T-helper 2 cell treated with Interferon-gamma antibody and Interleukin-4, amounts not matched to agents 100 ng/mL and 5 ng/mL, for 36 hours (primary cell): ENCODE data around the gene MMRN1. TPM values are rescaled to one million over a fixed set of nuclear protein-coding genes. Genes with fewer than 3 reads are reported as not detected.

Experiments used
- intact Hi-C: fragments of 100-400 bp; cut with micrococcal nuclease; formaldehyde crosslinking; loops from one replicate; pipeline ENCODE4 v1.15.1; 2023
- total RNA-seq: library from RNA; stranded (reverse); gene quantifications from 2 replicates; pipeline ENCODE4 v1.2.3, GENCODE V29; 2022

MMRN1 gene, protein sequence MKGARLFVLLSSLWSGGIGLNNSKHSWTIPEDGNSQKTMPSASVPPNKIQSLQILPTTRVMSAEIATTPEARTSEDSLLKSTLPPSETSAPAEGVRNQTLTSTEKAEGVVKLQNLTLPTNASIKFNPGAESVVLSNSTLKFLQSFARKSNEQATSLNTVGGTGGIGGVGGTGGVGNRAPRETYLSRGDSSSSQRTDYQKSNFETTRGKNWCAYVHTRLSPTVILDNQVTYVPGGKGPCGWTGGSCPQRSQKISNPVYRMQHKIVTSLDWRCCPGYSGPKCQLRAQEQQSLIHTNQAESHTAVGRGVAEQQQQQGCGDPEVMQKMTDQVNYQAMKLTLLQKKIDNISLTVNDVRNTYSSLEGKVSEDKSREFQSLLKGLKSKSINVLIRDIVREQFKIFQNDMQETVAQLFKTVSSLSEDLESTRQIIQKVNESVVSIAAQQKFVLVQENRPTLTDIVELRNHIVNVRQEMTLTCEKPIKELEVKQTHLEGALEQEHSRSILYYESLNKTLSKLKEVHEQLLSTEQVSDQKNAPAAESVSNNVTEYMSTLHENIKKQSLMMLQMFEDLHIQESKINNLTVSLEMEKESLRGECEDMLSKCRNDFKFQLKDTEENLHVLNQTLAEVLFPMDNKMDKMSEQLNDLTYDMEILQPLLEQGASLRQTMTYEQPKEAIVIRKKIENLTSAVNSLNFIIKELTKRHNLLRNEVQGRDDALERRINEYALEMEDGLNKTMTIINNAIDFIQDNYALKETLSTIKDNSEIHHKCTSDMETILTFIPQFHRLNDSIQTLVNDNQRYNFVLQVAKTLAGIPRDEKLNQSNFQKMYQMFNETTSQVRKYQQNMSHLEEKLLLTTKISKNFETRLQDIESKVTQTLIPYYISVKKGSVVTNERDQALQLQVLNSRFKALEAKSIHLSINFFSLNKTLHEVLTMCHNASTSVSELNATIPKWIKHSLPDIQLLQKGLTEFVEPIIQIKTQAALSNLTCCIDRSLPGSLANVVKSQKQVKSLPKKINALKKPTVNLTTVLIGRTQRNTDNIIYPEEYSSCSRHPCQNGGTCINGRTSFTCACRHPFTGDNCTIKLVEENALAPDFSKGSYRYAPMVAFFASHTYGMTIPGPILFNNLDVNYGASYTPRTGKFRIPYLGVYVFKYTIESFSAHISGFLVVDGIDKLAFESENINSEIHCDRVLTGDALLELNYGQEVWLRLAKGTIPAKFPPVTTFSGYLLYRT
- 0.77 and 0.95 TPM in 2 replicates for total RNA-seq

DNA sequence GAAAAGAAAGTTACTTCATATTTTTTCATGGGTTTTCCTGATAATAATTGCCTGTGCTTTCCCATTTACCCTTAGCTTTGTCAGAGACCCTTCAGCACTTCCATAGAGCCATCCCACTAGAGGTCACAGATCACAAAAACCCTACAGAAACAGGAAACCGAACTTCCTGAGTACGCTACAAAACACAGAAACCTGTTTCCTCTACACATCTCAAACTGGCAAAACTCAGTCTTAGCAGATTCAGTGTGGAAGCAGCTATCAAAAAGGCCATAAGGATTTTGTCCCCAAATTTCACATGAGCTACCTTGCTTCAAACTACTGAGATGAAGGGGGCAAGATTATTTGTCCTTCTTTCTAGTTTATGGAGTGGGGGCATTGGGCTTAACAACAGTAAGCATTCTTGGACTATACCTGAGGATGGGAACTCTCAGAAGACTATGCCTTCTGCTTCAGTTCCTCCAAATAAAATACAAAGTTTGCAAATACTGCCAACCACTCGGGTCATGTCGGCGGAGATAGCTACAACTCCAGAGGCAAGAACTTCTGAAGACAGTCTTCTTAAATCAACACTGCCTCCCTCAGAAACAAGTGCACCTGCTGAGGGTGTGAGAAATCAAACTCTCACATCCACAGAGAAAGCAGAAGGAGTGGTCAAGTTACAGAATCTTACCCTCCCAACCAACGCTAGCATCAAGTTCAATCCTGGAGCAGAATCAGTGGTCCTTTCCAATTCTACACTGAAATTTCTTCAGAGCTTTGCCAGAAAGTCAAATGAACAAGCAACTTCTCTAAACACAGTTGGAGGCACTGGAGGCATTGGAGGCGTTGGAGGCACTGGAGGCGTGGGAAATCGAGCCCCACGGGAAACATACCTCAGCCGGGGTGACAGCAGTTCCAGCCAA is at the start of gene MMRN1:
TSS of gene MMRN1 (plus strand) at position 206 of the 902 bp plus-strand sequence. CDS start at position 324, 118 bp downstream.
- intact Hi-C loops, result loop anchor here (1.0 kb wide), 1 partner anchor 66 kb away; no protein-coding TSS in a partner anchor

DNA sequence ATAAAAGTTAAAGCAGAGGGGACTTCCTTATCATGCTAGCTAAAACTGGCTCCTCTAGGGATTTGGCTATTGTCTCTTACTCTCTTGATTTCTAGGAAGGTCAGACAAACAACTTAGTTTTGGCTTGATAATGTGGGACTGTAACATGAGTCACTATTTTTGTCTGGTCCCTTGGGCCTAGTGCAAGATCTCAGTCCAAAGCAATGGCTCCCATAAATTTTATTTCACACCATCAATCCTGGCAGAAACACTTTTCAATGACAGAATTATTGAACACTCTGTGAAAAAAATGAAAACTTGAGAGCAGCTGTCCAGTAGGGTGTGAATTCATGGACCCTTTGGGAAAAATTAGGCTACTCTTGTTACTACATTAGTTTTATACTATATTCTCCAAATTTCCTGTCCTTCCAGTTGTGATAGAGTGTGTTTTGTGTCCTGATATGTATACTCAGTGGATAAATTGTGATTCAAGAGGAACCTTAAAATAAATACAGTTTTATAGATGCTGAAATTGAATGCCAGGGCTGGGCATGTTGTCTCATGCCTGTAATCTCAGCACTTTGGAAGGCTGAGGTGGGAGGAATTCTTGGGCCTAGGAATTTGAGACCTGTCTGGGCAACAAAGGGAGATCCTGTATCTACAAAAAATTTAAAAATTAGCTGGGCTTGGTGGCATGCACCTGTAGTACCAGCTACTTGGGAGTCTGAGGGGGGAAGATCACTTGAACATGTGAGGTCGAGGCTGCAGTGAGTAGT is 46.9 kb upstream of the MMRN1 start:
- intact Hi-C loops, result no loop called here

DNA sequence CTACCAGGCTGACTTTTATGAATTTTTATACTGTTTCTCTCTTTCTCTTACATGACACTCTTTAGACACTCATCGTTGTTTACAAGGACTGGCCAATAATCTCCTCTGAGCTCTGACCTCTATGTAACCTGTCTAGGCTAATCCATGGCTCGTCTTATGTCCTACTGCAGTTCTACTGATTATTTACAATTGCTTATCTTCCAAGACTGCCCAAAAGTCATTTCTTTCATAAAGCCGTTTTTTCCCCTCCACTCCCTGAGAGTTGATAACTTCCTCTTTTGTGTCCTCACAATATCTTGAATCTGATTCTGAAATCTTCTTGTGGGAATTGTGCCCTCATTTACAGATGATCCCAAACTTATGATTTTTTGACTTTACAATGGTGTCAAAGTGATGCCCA is 39.4 kb upstream of the MMRN1 start:
- intact Hi-C loops, result no loop called here

DNA sequence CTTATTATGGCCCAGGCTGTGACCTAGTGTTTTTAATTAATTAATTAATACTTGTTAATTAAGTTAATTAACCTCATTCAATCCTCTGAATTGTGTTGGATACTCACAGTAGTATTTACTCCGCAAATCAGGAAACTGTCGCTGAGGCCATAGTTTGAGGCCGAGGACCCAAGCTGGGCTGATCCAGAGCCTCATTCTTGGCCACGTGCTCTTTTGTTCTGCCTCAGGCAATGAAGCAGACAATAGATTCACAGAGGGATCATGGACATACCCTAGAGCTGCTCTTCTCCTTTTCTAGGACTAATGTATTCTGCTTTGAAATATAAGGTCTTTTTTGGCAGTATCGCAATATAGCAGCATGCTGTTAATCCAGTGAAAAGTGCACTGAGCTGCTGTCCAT is 33.7 kb upstream of the MMRN1 start:
- intact Hi-C loops, result loop anchor here (10.0 kb wide), 1 partner anchor 376 kb away; no protein-coding TSS in a partner anchor

DNA sequence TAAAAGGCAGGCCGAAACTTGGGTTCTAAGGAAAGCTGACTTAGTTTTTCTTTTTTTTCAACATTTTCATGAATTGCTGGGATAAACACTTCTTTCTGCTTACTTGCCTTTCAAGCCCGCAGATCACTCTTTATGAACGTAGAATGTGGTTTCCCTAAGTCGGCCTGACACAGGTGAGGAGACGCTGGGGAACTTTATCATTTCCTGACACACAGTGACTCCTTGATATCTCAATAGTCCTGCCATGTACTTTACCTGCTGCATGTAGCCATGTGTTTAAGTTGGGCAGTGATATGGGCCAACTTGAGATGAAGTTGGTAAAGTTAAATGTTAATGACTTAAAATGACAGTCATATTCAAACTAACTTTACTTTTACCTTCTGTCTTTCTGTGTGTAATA is 31.1 kb upstream of the MMRN1 start:
- intact Hi-C loops, result loop anchor here (10.0 kb wide), 1 partner anchor 379 kb away; no protein-coding TSS in a partner anchor

DNA sequence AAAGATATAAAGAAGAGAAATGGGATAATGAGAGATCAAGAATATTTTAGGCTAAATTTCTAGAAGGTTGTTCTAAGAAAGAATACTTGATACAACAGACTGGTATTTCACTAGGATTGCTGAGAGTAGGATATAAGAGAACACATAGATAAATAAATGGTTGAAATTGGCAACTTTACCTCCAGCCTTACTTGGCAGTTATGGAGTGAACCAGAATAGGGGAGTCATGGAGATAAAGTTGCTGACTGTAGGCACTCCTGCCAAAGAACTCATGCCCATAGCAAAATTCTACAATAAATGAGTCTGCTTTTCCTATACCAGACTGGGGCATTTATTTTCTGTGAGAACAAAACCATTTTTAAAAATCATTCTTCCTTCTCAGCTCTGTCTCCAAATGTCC is 26.4 kb upstream of the MMRN1 start:
- intact Hi-C loops, result loop anchor here (10.0 kb wide), 1 partner anchor 383 kb away; no protein-coding TSS in a partner anchor

DNA sequence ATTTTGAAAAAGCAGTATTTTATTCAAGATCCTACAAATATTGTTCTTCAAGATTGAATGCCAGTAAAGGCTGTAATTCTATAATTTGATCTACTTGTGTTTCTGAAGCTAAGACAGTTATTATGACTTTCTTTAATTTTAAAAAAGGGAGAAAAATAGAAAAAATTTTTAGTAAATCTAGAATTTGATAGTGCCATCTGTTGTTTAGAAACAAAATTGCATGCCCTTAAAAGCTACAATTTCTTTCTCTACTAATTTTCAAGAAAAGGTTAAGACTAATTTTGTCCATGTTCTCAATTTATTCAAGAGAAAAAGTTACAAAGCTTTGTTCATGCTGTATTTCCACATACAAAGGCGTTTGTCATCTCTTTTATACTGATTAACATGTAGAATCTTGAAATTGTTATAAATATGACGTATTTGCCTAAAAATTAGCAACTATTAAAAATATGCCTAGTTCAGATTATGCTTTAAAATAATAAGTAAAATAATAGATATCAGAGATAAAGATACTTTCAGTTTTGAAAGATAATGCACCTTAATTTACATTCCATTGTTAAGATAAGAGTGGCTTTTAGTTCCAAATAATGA is 25.6 kb upstream of the MMRN1 start:
- intact Hi-C loops, result loop anchor here (10.0 kb wide), 1 partner anchor 384 kb away; no protein-coding TSS in a partner anchor

DNA sequence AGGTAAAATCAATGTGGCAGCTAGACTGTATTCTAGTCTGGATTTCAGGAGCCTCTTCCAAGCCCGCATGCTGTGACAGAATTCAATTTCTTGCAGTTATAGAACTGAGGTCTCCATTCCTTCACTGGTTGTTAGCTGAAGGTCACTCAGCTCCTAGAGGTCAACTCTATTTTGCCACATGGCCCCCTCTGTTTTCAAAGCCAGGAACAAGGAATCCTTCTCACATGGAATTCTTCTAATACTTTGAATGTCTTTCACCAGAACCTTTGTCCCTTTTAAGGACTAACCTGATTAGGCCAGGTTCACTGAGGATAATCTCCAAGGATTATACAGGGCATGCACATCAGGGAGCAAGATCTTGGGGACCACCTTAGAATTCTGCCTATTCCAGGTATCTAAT is 23.4 kb upstream of the MMRN1 start:
- intact Hi-C loops, result loop anchor here (5.0 kb wide), 1 partner anchor 284 kb away; no protein-coding TSS in a partner anchor

DNA sequence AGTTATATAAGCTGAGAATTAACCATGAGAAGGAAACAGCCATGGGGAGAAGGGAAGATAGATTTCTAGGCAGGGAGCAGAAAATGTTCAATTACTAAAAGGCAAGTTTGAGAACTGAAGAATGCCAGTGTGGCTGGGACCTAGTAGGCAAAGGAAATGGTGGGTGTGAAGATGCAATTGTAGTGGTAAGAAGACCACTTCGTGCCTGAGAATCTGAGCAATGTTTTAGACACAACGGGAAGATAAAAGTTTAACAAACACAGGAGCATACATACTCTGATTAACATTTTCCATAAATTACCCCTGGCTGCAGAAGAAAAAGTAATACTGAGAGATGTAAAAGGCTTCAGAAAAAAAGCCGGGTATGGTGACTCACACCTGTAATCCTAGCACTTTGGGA is 18.1 kb upstream of the MMRN1 start:
- intact Hi-C loops, result no loop called here

DNA sequence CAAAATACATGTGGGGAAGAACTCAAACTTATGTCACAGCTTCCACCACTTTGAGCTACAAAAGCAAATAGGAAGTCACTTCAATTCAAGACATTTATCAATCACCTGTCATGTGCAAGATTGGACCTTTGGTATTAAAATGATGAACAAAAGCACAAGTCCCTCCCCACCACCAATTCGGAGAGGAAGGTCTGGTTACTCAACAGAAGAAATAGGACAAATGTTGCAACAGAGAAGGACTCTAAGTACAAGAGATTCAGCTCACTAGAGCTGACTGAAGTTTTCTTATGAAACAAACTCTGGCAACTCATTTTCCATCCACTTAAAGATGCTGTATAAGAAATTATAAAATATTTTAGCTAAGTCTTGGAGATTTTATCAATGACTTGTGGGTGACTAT is 16.0 kb upstream of the MMRN1 start:
- intact Hi-C loops, result no loop called here

DNA sequence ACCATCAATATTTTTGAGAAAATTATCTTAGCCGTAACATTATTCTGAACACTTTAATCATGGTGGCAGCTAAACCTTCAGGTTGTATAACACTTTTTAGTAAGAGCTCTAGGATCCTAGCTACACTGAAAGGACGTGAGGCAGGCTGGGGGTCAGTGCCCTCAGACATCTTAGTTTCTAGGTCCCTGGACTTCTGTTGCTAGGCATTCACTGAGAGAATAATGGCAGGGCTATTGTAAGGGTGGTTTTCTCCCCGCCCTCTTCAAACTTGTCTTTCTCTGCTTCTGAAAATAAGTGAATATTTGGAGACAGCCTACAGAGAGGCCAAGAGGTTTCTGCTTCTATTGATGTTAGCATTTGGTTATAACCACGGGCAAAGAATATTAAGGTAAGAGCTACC is 15.4 kb upstream of the MMRN1 start:
- intact Hi-C loops, result no loop called here

DNA sequence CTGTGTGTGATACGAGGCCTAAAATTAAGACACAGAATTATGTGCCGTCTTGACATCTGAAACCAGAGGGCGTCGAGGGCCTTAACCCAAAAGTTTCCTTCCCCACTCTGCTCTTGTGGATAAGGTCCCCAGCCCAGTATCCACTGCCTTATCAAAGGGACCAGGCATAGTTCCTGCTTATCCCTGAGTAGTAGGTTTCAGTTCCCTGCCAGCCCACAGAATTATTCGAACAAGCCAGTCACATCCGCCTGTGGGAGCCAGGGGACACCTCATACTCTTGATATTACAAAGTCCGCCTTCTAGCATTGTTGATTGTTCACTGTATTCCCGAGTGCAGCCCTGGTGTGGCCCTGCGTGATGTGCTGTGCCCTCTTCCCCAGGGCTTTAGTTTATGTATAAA is 5.4 kb upstream of the MMRN1 start:
- intact Hi-C loops, result no loop called here

DNA sequence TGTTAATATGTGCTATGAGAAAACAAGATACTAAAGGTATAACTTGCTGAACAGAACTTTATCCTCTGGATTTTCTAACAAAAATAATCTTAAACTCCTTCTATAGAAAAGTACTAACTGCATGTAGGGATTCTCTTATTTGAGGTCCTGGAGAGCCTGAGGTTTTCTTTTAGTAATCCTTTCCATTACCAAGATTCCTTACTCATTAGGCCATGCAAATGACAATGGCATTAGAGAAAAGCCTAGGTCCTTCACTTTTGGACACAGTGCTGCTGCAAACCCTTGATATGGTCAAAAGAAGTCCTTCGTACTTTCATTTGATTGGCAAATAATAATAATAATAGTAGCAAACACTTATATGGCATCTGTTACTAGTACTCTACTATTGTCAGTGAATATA is 3.2 kb downstream of the MMRN1 start:
- intact Hi-C loops, result no loop called here

DNA sequence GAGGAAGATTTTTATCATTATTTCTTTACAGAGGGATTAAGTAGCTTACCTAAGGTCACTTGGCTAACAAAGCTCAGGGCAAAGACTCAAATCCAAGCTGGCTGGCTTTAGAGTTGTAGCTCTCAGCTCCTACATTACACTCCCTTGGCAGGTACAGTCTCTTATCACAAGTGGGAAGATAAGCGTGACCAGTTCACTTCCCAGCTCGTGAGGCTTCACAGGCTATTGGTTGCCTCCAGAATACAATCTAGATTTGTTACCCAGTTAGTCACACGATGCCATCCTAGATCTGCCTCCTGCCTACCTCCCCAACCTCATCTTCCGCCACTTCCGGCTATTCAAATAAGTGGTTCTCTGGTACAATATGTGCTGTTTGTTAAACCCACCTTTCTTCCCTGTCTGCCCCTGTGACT is 3.7 kb downstream of the MMRN1 start:
- intact Hi-C loops, result no loop called here

DNA sequence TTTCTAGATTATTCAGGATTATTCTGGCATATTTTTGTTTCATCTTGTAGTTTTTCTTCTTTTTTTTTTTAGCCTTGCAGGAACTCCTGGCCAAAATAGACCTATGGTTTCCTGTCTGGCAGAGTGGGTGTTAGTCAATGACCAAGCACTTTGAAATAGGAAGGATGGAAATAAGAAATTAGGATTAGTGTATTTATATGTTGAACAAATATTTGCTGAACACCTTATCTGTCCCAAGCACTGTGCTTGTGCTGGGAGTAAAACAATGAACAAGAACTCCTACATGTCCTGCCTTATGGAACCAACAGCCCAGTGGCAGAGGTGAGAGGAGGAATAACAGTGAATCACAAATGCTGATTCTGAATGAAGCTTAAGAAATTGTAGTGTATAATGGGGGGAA is 4.5 kb downstream of the MMRN1 start:
- intact Hi-C loops, result no loop called here

DNA sequence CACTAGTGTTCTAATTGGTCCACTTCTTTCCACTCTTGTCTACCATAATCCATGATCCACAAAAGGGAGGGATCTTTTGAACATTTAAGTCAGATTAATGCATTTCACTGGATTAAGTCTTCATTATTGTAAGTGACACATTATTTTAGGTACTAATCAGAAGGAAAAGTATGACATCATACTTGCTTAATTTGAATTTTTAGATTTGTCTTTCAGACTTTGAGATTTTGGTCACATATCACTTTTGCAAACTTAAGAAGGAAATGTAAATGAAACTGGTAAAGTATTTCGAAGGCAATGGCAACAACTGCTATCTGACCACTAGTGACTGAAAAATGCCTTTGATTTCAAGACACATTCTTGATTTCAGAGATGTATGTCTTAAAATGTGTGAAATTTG is 5.2 kb downstream of the MMRN1 start:
- intact Hi-C loops, result loop anchor here (2.0 to 5.0 kb wide), 4 partner anchors 243 to 743 kb away; no protein-coding TSS in a partner anchor

DNA sequence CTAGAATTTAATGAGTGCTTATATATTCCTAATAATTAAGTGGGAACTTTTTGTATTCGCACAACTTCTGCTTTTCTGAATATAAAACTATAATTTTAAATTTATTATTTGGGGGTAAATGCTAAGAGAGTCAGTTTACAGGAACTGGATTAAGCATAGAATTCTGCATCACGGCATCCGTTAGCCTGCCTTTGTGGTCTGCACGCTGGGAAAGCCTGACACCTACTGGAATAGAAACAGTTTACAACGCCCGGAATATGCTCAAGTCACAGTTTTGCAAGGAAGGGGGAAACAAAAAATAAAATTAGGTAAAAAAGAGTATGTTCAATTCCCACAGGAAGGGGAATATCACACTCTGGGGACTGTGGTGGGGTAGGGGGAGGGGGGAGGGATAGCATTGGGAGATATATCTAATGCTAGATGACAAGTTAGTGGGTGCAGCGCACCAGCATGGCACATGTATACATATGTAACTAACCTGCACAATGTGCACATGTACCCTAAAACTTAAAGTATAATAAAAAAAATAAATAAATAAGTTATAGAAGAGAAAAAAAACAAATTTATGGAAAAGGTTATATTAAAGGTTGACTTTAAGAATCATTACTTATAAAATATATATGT is 7.3 kb downstream of the MMRN1 start:
- intact Hi-C loops, result loop anchor here (1.0 to 5.0 kb wide), 7 partner anchors 245 to 745 kb away; no protein-coding TSS in a partner anchor

DNA sequence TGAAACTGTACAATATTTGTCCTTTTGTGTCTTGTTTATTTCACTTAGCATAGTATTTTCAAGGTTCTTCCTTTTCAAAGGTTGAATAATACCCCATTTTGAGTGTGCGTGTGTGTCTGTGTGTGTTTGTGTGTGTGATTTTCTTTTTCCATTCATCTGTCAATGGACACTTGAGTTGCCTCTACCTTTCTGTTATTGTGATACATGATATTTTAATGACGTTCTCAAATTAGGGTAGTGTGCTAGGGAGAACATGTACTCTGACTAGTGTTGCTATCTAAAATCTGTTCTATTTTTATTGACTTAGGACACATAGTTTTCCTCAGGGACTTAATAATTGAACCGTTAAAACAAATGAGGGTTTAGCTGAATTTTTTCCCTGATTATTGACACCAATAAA is 9.9 kb downstream of the MMRN1 start:
- intact Hi-C loops, result loop anchor here (5.0 kb wide), 3 partner anchors 247 to 747 kb away; no protein-coding TSS in a partner anchor
